Thymus (tissue), 11 donors: ENCODE measurements around the gene BMPR1A. TPM values are rescaled to one million over a fixed set of nuclear protein-coding genes. Genes with fewer than 3 reads are reported as not detected.

Source experiments
- DNase-seq, 9 donors: peaks; one replicate each; pipeline ENCODE4 v3.0.0-alpha.2; 2013; ENCODE audit warnings: low spot score in 9 of 9, low read depth in 6 of 9, missing footprints in 1 of 9
- H3K27ac ChIP-seq, 2 donors: one replicate each; pipeline ENCODE4 v1.5.1; 2013; ENCODE audit warnings: control low read depth in 1 of 2, low read depth in 1 of 2, low read length in 1 of 2, mild to moderate bottlenecking in 1 of 2, moderate library complexity in 1 of 2
- H3K27me3 ChIP-seq, 2 donors: one replicate each; pipeline ENCODE4 v1.5.1; 2013; ENCODE audit warnings: low read length in 1 of 2; ENCODE audit not compliant: control insufficient read depth in 2 of 2, insufficient read depth in 1 of 2
- H3K36me3 ChIP-seq, 2 donors: one replicate each; pipeline ENCODE4 v1.5.1; 2013; ENCODE audit warnings: low read length in 1 of 2, mild to moderate bottlenecking in 1 of 2, moderate library complexity in 1 of 2; ENCODE audit not compliant: control insufficient read depth in 2 of 2, insufficient read depth in 2 of 2
- H3K4me1 ChIP-seq, 2 donors: one replicate each; pipeline ENCODE4 v1.5.1; 2013; ENCODE audit warnings: low read length in 2 of 2; ENCODE audit not compliant: control insufficient read depth in 2 of 2, insufficient read depth in 2 of 2
- H3K4me3 ChIP-seq, 2 donors: one replicate each; pipeline ENCODE4 v1.5.1; 2013; ENCODE audit warnings: low read length in 2 of 2, control low read depth in 1 of 2, mild to moderate bottlenecking in 1 of 2
- H3K9me3 ChIP-seq, 2 donors: one replicate each; pipeline ENCODE4 v1.5.1; 2013; ENCODE audit warnings: low read length in 1 of 2, mild to moderate bottlenecking in 1 of 2; ENCODE audit not compliant: control insufficient read depth in 2 of 2, insufficient read depth in 1 of 2
- WGBS: extraction: QIAGEN DNeasy Blood & Tissue Kit; methylation state at CpG from one replicate; pipeline ENCODE4 v1.1.7; 2013; 5-methylcytosine and 5-hydroxymethylcytosine counted together
- polyA plus RNA-seq: library from polyadenylated mRNA; stranded (reverse); fragments of 200-250 nt; gene quantifications from one replicate; pipeline ENCODE4 v1.2.3, GENCODE V29; 2013
- total RNA-seq: library from RNA; stranded (reverse); fragments of 120-200 nt; gene quantifications from one replicate; pipeline ENCODE4 v1.2.4, GENCODE V29; 2013
- donor health status: healthy.

BMPR1A gene
- total and polyA plus RNA-seq, 2 donors = 5.5 to 10.4 TPM

GRCh38 chr10:86833969-86834368 is 77.5 kb downstream of the BMPR1A start:
- H3K36me3 ChIP-seq = no peaks in the 10 kb centered on the region
- H3K9me3 ChIP-seq = no peaks in the 10 kb centered on the region
- H3K4me1 ChIP-seq = no peaks in the 10 kb centered on the region
- no peak overlapping the region for H3K4me3 ChIP-seq
- no peak overlapping the region for H3K27ac ChIP-seq
- no peak for DNase-seq
- H3K27me3 ChIP-seq = no peaks in the 10 kb centered on the region

- Histone ChIP-seq H3K36me3 (no peaks in the 10 kb centered on the region), H3K4me1 (no peaks in the 10 kb centered on the region), H3K27me3 (no peaks in the 10 kb centered on the region), H3K9me3 (no peaks in the 10 kb centered on the region), H3K27ac (no peak overlapping the region), H3K4me3 (no peak overlapping the region)
- WGBS = 96% methylated on average over 1 of the region's 1 CpG
- DNase-seq = no peak
These were observed 79.6 kb downstream of the BMPR1A start for GRCh38 chr10:86836044-86836443.

GRCh38 chr10:86837663-86838062 is 81.2 kb downstream of the BMPR1A start:
- Histone ChIP-seq H3K27me3 (no peaks in the 10 kb centered on the region), H3K27ac (no peak overlapping the region), H3K4me1 (no peaks in the 10 kb centered on the region), H3K36me3 (no peaks in the 10 kb centered on the region), H3K4me3 (no peak overlapping the region), H3K9me3 (no peaks in the 10 kb centered on the region)
- WGBS = 90% methylated on average over 7 of the region's 7 CpGs
- no peak for DNase-seq

- Histone ChIP-seq H3K4me1 (no peaks in the 10 kb centered on the region), H3K27me3 (no peaks in the 10 kb centered on the region), H3K27ac (no peak overlapping the region), H3K36me3 (no peaks in the 10 kb centered on the region), H3K9me3 (no peaks in the 10 kb centered on the region), H3K4me3 (no peak overlapping the region)
- no peak for DNase-seq
- WGBS = 92% methylated on average over 4 of the region's 4 CpGs
These were observed 84.1 kb downstream of the BMPR1A start for GRCh38 chr10:86840498-86840897.

- no peak for DNase-seq
- Histone ChIP-seq H3K27me3 (no peaks in the 10 kb centered on the region), H3K9me3 (no peaks in the 10 kb centered on the region), H3K4me3 (no peak overlapping the region), H3K4me1 (no peaks in the 10 kb centered on the region), H3K36me3 (no peaks in the 10 kb centered on the region), H3K27ac (no peak overlapping the region)
- WGBS = 95% methylated on average over 3 of the region's 3 CpGs
These were observed 89.7 kb downstream of the BMPR1A start for GRCh38 chr10:86846088-86846487.

- no peak overlapping the region for H3K27ac ChIP-seq
- H3K27me3 ChIP-seq = no peaks in the 10 kb centered on the region
- no peaks in the 10 kb centered on the region for H3K4me1 ChIP-seq
- no peaks in the 10 kb centered on the region for H3K9me3 ChIP-seq
- DNase-seq = no peak
- H3K36me3 ChIP-seq = no peaks in the 10 kb centered on the region
- H3K4me3 ChIP-seq = no peak overlapping the region
These were observed 92.3 kb downstream of the BMPR1A start for GRCh38 chr10:86848747-86849146.

GRCh38 chr10:86849181-86849894 is 92.9 kb downstream of the BMPR1A start:
- no peak overlapping the region for H3K27ac ChIP-seq
- no peaks in the 10 kb centered on the region for H3K9me3 ChIP-seq
- H3K4me3 ChIP-seq = no peak overlapping the region
- H3K27me3 ChIP-seq = no peaks in the 10 kb centered on the region
- DNase-seq = no peak
- H3K4me1 ChIP-seq = no peaks in the 10 kb centered on the region
- WGBS = 97% methylated on average over 4 of the region's 4 CpGs
- H3K36me3 ChIP-seq = no peaks in the 10 kb centered on the region

GRCh38 chr10:86850481-86850880 is 94.1 kb downstream of the BMPR1A start:
- no peaks in the 10 kb centered on the region for H3K36me3 ChIP-seq
- no peaks in the 10 kb centered on the region for H3K9me3 ChIP-seq
- no peak for DNase-seq
- WGBS = 97% methylated on average over 1 of the region's 1 CpG
- H3K27ac ChIP-seq = no peak overlapping the region
- no peak overlapping the region for H3K4me3 ChIP-seq
- H3K27me3 ChIP-seq = no peaks in the 10 kb centered on the region
- H3K4me1 ChIP-seq = no peaks in the 10 kb centered on the region

- DNase-seq = no peak
- H3K4me1 ChIP-seq = no peaks in the 10 kb centered on the region
- H3K27me3 ChIP-seq = no peaks in the 10 kb centered on the region
- no peak overlapping the region for H3K4me3 ChIP-seq
- no peak overlapping the region for H3K27ac ChIP-seq
- no peaks in the 10 kb centered on the region for H3K9me3 ChIP-seq
- WGBS = 94% methylated on average over 11 of the region's 11 CpGs
- H3K36me3 ChIP-seq = no peaks in the 10 kb centered on the region
These were observed 95.1 kb downstream of the BMPR1A start for GRCh38 chr10:86851328-86852207.
